NCI-H460 (cell line): Measurements from ENCODE around the gene TIFAB. TPM values are rescaled to one million over a fixed set of nuclear protein-coding genes. Genes with fewer than 3 reads are reported as not detected.

Experiments
- DNase-seq: peaks from one replicate; pipeline ENCODE4 v3.0.0-alpha.2; 2016; ENCODE audit warnings: low read depth; ENCODE audit errors: extremely low read depth
- total RNA-seq: library from RNA; depleted of rRNA; stranded (reverse); fragments of >200 nt; shearing (Covaris generic); gene quantifications from 2 replicates; pipeline ENCODE4 v1.2.3, GENCODE V29; 2014

The TIFAB gene
- total RNA-seq, 1 experiment from 2014 or later = not detected

DNA sequence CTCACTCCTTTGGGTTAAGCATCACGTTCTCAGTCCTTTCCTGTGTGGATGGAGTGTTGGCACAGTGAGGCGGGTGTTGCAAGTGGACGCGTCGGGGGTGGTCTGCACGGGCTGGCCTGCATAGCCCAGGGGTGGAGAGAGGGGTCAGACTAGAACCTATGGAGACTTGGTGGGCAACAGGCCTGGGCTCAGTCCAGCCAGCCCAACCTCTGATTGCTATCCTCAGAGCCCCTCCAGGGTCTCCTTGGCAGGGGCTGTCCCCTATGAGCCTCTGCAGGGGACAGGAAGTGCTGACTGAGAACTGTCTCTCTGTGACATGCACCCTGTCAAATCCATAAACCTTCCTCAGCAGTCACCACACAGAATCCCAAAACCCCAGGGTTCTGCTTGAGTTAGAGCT lies 7.3 kb downstream of the TIFAB start:
- DNase-seq = no peak

GRCh38 chr5:135444360-135444759 lies 7.8 kb downstream of the TIFAB start:
- DNase-seq = no peak

GRCh38 chr5:135443161-135443960 lies 8.8 kb downstream of the TIFAB start:
- no peak for DNase-seq

DNA sequence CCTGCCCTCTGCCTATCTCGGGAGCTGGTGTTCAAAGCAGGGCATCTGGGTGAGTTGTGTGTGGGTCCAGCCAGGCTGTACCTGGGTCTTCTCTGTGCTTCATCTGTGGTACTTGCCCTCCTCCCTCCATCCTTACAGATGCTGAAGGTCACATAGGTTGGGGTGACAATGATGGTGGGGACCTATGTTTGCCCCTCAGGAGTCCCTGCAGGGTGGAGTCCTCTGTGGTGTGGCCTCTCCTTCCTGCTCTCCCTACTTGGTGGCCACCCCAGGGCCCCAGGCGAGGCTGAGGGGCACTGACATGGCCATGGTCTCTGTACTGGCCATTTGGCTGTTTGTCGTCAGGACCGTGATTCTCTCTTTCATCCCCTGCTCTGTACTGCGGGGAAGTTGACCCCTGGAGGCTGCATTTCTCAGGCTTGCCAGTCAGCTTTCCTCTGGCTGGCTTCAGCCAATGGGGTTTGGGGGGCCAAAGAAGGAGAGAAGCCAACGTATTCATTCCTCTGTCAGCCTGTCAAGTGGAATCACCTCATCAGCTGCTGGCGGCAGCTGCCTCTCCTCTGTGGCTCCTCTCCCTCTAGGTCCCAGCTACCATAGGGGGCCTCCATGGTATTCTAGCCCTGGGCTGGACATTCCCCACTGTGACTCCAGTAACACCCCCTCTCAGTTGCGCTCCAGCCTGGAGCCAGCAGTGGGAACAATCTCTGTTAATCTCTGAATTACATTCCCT lies 9.6 kb downstream of the TIFAB start:
- no peak for DNase-seq

DNA sequence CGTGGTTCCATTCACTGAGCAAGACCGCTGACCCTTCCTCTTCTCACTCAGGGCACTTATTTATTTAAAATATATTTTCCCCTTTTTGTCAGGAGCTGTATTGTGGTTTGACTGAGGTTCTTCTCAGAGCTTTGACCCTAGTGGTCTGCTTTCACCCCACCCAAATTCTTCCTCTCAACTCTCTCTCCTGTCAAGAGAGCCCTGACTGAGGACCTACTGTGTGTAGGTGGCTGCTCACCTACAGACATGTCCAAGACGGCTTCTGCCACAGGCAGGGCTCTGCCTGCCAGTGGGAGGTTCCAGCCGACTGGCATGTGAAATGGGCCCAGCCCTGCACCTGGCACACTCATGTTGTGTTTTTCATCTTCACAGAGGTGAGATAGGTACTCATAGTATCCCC lies 10.2 kb downstream of the TIFAB start:
- DNase-seq = no peak

- no peak for DNase-seq
Observed at GRCh38 chr5:135441350-135441831, 10.8 kb downstream of the TIFAB start.

DNA sequence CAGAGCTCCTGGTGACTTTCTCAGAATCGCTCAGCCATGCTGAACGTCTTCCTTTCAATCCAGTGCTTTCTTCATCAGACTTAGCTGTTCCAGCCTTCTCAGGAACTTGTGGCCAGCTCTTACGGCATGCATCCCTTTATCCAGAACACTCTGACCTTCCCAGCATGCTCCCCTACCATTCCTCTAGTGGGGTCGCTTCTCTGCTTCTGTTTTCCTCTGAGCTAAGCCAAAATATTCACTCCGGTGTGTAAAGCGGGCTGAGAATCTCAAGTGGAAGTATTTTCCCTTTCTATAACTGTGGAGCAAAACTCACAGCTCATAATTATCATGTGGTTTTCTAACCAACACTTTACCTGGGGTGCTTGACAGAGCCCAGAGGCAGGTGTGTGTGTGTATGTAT lies 11.2 kb downstream of the TIFAB start:
- DNase-seq = no peak

GRCh38 chr5:135439231-135440205 lies 12.6 kb downstream of the TIFAB start:
- DNase-seq = no peak

DNA sequence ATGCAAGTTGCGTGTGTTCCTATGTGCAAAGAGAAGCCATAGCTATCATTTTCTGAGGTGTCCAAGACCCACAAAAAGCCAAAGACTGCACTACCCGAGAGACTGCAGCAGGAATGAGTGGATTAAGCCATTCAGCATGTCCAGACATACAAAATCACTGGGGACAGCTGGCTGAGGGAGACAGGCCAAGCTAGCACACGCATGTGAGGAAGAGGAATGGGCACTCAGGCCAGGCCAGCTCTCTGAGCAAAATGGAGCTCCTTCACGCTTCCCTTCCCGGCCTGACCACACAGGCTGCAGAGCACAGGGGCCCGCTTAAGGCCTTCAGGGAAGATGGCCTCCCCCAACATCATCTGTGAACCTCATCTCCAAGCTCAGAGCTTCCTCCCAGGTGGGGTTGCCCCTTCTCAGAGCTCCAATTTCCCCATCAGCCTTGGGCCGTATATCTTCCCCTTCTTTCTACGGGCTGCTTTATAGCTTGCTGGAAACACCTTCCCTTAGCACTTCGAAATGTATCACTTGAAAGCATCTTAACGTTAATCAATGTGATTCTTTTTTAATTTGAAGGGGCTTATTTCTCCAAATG lies 13.4 kb downstream of the TIFAB start:
- DNase-seq = no peak

DNA sequence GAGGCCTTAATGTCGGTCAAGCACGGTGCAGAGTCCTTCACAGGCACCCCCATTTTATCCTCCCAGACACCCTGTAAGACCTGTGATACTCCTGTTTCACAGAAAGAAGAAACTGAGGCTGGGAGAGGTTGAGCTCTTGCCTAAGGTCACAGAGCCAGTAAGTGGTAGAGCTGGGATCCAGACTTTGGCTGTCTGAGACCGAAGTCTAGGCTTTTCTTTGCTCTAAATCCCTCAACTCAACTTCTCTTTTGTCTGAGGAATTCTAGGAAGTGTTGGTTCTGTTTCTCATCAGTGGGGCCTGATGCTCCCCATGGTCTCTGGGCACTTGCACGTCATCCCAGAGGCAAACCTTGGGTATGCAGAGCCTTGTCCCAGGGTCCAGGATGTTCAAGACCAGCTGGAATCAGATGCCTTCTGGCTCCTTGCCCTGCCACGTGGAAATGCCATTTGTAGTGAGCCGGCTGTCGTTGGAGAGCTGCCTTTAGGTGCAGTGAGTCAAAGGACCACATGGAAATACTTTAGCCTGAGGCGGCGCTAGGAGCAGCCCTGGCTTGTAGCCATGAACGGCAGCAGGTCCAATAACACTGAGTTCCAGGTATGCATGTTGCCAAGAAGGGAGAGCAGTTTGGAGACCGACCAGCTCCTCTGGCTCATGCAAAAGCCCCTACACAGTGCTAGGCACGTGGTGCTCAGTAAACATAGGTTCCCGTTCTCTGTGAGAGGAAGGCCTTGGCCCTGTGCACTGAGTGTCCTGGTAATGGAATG lies 14.2 kb downstream of the TIFAB start:
- no peak for DNase-seq

GRCh38 chr5:135437422-135437795 lies 14.7 kb downstream of the TIFAB start:
- no peak for DNase-seq

- DNase-seq = no peak
Observed at GRCh38 chr5:135436951-135437418, 15.2 kb downstream of the TIFAB start.

DNA sequence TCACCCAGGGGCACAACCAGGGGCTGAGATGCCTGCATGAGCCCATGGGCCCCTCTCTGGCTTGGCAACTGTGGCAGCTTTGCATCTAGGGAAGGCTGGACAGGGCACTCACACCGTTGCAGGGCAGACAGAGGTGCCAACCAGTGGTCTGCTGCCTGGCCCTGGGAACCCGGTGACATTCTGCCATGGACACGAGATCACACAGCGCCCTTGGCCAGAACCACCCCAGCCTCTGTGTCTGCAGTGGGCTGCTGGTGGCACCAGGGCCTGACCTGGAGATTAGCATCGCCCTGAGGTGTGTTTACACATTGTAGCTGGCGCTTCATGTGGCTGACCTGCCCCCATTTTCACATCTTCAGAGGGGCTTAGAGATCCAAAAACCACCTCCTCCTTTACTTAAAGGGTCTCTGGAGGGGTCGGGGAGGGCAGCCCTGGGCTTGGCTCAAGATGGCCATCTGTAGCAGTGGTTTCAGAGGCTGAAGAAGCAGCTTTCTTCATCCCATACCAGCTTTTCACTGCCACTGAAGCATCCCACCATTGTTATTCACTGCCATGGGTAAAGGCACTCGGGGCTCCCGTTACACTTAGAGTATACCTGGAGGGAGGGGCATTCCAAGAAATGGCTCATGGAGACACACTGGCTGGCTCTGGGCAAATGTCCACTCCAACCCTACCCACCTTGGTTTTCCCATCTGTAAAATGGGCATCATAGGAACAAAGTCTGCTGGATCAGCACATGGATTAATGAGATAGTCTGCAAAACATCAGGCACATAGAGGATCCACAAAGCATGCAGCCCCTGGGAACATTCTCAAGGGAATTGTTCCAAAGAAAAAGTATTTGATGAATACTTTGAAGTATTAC lies 16.5 kb downstream of the TIFAB start:
- DNase-seq = no peak

DNA sequence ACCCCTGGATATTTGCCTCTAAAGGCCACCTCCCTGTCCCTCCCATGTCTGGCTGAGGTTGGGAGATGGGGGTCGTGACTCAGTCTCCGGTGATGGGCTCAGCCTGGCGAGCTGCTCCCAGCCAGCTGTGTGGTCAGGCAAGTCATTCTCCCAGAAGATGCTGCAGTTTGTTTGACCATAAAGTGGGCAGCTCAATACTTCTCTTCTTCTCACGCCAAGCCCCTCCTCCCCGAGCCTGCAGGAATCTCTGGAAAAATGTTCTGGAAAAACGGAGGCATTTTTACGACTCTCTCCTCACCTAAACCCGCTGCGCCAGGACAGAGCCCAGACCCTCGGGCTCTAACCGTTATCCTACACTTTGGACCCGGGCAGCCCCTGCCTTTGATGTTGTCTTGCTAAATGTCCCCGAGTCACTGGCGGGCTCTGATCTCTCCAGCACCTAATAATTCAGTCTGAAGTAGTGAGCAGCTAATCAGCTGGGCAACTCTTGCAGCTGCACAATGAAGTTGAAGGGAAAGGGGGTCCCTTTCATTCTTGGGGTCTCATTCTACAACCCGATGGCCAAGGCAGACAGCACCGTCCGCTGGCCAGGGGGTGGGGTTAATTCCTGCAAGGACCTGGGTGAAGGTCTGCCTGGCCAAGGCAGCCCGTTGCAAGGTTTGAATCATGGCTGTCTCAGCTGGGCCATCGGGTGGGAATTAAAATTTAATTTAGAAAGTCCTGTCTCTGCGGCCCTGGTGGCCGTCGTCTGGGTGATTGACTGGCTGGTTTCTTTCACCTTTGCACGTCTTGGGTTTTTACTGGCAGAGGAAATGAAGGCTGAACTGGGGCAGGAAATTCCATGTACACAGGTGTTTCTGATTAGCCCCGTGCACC lies 17.3 kb downstream of the TIFAB start:
- DNase-seq = no peak

DNA sequence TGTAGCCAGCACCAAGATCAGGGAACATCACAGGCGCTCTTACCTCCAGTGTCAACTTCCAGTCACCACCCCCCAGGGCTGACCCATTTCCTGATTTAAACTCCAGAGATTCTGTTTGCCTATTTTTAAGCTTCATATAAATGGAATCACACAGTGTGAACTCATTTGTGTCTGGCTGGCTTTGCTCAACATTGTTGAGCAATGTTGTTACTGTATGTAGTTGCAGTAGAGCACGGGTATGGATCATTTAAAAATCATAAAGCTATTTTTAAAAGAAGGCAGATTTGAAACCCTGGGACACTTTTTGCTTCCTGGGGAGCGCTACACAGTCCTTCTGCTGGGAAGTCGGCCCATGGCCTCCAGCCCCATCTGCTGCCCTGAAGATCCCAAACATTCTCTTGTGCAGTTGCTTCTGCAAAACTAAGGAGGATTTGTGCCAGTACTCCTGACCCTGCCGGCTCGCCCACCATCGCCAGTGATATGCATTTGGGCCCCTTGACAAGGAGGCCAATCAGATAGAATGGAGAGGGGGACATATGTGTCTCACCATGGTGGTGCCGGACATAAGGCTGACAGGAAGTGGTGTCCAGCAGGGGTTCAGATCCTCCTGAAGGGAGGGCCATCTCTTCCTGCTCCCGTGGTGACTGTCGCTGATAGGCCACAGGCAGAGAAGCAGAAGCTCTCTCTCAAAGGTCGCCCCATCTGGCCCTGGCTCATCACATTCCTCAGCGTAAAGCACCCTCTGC lies 18.3 kb downstream of the TIFAB start:
- DNase-seq = no peak

- DNase-seq = no peak
Observed at GRCh38 chr5:135432113-135432512, 20.0 kb downstream of the TIFAB start.

DNA sequence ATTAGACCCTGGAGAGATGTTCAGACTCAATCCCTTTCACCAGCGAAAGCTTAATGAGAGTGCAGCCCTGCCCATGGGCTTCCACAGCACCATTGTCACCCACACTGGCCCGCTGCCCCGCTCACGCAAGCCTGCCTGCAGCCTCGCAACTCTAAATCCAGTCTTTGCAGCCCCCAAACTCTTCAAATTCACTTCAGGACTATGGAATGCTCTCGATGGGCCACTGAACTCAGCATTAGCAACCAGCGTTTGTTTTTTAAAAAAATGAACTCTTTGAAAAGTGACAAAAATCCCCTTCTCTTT lies 22.1 kb downstream of the TIFAB start:
- no peak for DNase-seq
